ENCODE results near the gene LIX1L.

GRCh38 chr1:145995964-145996432 is 38.2 kb upstream of the LIX1L start:
- TF ChIP-seq, protein P1, sequence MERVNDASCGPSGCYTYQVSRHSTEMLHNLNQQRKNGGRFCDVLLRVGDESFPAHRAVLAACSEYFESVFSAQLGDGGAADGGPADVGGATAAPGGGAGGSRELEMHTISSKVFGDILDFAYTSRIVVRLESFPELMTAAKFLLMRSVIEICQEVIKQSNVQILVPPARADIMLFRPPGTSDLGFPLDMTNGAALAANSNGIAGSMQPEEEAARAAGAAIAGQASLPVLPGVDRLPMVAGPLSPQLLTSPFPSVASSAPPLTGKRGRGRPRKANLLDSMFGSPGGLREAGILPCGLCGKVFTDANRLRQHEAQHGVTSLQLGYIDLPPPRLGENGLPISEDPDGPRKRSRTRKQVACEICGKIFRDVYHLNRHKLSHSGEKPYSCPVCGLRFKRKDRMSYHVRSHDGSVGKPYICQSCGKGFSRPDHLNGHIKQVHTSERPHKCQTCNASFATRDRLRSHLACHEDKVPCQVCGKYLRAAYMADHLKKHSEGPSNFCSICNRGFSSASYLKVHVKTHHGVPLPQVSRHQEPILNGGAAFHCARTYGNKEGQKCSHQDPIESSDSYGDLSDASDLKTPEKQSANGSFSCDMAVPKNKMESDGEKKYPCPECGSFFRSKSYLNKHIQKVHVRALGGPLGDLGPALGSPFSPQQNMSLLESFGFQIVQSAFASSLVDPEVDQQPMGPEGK (CRISPR knock-in tag; IDR thresholded peaks at IDR 0.05; ENCODE audit: borderline replicate concordance) = no peak
- no peak for TF ChIP-seq BACH2 (CRISPR knock-in tag; IDR thresholded peaks at IDR 0.05; ENCODE audit: borderline replicate concordance)
- TF ChIP-seq GLIS3 (CRISPR knock-in tag; IDR thresholded peaks at IDR 0.05) = no peak
- no peak for TF ChIP-seq CSRNP3 (CRISPR knock-in tag; IDR thresholded peaks at IDR 0.05)
- TF ChIP-seq TCF4 (CRISPR knock-in tag; IDR thresholded peaks at IDR 0.05; ENCODE audit: borderline replicate concordance) = no peak
- TF ChIP-seq RARB (CRISPR knock-in tag; IDR thresholded peaks at IDR 0.05) = no peak
- TF ChIP-seq POU6F1 (CRISPR knock-in tag; IDR thresholded peaks at IDR 0.05; ENCODE audit: borderline replicate concordance, low read depth) = no peak
- no peak for TF ChIP-seq TOX (CRISPR knock-in tag; IDR thresholded peaks at IDR 0.05; ENCODE audit: borderline replicate concordance)
- no peak for TF ChIP-seq ARNTL (CRISPR knock-in tag; IDR thresholded peaks at IDR 0.05; ENCODE audit: borderline replicate concordance, low read depth)
- TF ChIP-seq ISL1 (CRISPR knock-in tag; IDR thresholded peaks at IDR 0.05) = no peak
- TF ChIP-seq ZFP3 (CRISPR knock-in tag; IDR thresholded peaks at IDR 0.05) = no peak
- TF ChIP-seq ZNF8 (CRISPR knock-in tag; IDR thresholded peaks at IDR 0.05) = no peak
- no peak for TF ChIP-seq ESRRG (CRISPR knock-in tag; IDR thresholded peaks at IDR 0.05)

Measured in SK-N-SH treated with all-trans-retinoic acid at 6 μM for 48 hours (cell line).